Breast epithelium (tissue), 4 donors: Measurements from ENCODE around the gene C1R. TPM values are rescaled to one million over a fixed set of nuclear protein-coding genes. Genes with fewer than 3 reads are reported as not detected.

Experiments used
- DNase-seq, 2 donors: peaks; one replicate each; pipeline ENCODE4 v3.0.0-alpha.2; 2019; ENCODE audit warnings: low spot score in 2 of 2
- H3K27ac ChIP-seq, 2 donors: fragments of 200-600 bp; sonication (generic) in 1 of 2; one replicate each; pipeline ENCODE4 v1.5.1; 2016 to 2019; ENCODE audit warnings: mild to moderate bottlenecking in 1 of 2
- H3K27me3 ChIP-seq, 2 donors: fragments of 200-600 bp; sonication (generic) in 1 of 2; one replicate each; pipeline versions ENCODE4 v1.5.1 to v1.6.0; 2017 to 2019; ENCODE audit warnings: control low read depth in 1 of 2, mild to moderate bottlenecking in 1 of 2
- H3K36me3 ChIP-seq: fragments of 200-600 bp; one replicate; pipeline ENCODE4 v1.5.1; 2019
- H3K4me1 ChIP-seq, 2 donors: fragments of 200-600 bp; sonication (generic); one replicate each; pipeline ENCODE4 v1.5.1; 2016 to 2019; ENCODE audit warnings: control low read depth in 1 of 2
- H3K4me3 ChIP-seq, 3 donors: fragments of 200-600 bp; sonication (generic); 1 replicate in 2 of 3; 2 replicates in 1 of 3; pipeline ENCODE4 v1.5.1; 2016 to 2019; ENCODE audit warnings: mild to moderate bottlenecking in 3 of 3, moderate library complexity in 2 of 3
- H3K9me3 ChIP-seq, 2 donors: fragments of 200-600 bp; sonication (generic) in 1 of 2; one replicate each; pipeline ENCODE4 v1.5.1; 2016 to 2019; ENCODE audit warnings: control low read depth in 1 of 2
- POLR2A ChIP-seq: fragments of 450-650 bp; IDR thresholded peaks from one replicate; pipeline ENCODE4 v1.6.1; 2016; ENCODE audit warnings: antibody characterized with exemption, mild to moderate bottlenecking, moderate library complexity
- POLR2AphosphoS5 ChIP-seq, 3 donors: sonication (generic); formaldehyde crosslinking; IDR thresholded peaks; one replicate each; pipeline ENCODE4 v1.6.1; 2017; ENCODE audit warnings: antibody characterized with exemption in 3 of 3
- intact Hi-C: fragments of 100-400 bp; cut with DNase I; formaldehyde crosslinking; loops from one replicate; pipeline ENCODE4 v1.15.1; 2023; ENCODE audit warnings: low total_unique reads
- total RNA-seq, 3 donors: library from RNA; depleted of rRNA; stranded (reverse); fragments of >200 nt; gene quantifications; one replicate each; pipeline ENCODE4 v1.1.0, GENCODE V29; 2016
- TF ChIP-seq, protein P1 (sequence below), 3 donors: fragments of 450-650 bp; IDR thresholded peaks; one replicate each; pipeline ENCODE4 v1.5.1; 2016 to 2017; ENCODE audit warnings: antibody characterized with exemption in 3 of 3, mild to moderate bottlenecking in 3 of 3, moderate library complexity in 3 of 3

Gene C1R
- total RNA-seq, 3 donors from 2014 or later: 302 to 773 (median 582) TPM

DNA sequence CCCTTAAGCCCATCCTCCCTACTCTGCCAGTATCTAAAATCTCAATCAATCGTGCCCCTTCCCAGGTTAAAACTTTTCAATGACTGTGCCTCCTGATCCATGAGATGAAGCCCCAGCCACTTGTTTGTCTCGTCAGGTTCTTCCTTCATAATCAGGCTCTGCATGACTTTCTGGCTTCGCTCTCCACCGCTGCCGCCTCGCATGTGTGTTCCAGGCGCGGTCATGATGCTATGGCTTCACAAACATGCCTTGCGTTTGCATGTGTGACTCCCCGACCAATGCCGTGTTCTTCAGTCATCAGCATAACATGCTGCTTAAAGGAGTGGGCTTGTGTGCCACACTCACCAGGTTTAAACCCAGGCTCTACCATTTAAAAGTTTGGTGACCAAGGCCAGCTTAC, 21.8 kb upstream of the C1R start:
- intact Hi-C loops: loop anchor here (10.0 kb wide), 1 partner anchor 169 kb away; the partner anchor contains the start of genes C12orf57 and RNU7-1
- no peaks in the 10 kb centered on the region for H3K27me3 ChIP-seq
- H3K4me3 ChIP-seq: no peak overlapping the region
- DNase-seq: no peak
- H3K36me3 ChIP-seq: no peaks in the 10 kb centered on the region
- TF ChIP-seq POLR2AphosphoS5 (IDR thresholded peaks at IDR 0.05) (no peak), POLR2A (no peak)
- TF ChIP-seq, protein P1, sequence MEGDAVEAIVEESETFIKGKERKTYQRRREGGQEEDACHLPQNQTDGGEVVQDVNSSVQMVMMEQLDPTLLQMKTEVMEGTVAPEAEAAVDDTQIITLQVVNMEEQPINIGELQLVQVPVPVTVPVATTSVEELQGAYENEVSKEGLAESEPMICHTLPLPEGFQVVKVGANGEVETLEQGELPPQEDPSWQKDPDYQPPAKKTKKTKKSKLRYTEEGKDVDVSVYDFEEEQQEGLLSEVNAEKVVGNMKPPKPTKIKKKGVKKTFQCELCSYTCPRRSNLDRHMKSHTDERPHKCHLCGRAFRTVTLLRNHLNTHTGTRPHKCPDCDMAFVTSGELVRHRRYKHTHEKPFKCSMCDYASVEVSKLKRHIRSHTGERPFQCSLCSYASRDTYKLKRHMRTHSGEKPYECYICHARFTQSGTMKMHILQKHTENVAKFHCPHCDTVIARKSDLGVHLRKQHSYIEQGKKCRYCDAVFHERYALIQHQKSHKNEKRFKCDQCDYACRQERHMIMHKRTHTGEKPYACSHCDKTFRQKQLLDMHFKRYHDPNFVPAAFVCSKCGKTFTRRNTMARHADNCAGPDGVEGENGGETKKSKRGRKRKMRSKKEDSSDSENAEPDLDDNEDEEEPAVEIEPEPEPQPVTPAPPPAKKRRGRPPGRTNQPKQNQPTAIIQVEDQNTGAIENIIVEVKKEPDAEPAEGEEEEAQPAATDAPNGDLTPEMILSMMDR (IDR thresholded peaks at IDR 0.05): no peak
- H3K27ac ChIP-seq: peak overlapping the region in 1 of 2 donors; percentile 57
- H3K4me1 ChIP-seq: no peaks in the 10 kb centered on the region
- H3K9me3 ChIP-seq: no peaks in the 10 kb centered on the region

DNA sequence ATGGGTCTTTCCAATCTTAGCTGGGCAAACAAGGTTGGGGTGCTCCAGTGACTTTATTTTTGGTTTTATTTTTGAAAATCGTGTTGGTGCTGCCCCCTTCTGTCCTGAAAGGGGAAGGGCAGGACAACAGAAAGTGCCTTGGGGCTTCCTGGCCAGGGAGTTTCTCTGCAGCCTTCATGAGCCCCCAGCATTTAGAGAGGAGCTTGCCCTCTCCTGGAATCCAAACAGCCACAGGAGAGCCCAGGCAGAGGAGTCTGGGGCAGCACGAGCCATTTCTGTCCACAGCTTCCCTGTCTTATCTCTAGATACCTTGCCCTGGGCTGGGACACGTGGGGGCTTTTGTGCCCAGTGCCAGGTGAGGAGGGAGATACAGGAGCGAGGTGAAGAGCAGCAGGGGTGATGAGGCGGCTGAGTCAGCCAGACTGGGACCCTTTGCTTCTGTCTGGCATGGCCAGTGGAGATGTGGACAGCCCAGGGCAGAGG, 21.2 kb upstream of the C1R start:
- Histone ChIP-seq H3K36me3 (no peaks in the 10 kb centered on the region), H3K9me3 (no peaks in the 10 kb centered on the region), H3K27ac (peak overlapping the region in 1 of 2 donors; percentile 57), H3K27me3 (no peaks in the 10 kb centered on the region), H3K4me1 (no peaks in the 10 kb centered on the region), H3K4me3 (no peak overlapping the region)
- no peak for TF ChIP-seq POLR2AphosphoS5 (IDR thresholded peaks at IDR 0.05)
- TF ChIP-seq, protein P1 (IDR thresholded peaks at IDR 0.05): peak; percentile 78 to 91 (median 81)
- TF ChIP-seq POLR2A: no peak
- no peak for DNase-seq
- intact Hi-C loops: loop anchor here (10.0 kb wide), 1 partner anchor 169 kb away; the partner anchor contains the start of genes C12orf57 and RNU7-1

DNA sequence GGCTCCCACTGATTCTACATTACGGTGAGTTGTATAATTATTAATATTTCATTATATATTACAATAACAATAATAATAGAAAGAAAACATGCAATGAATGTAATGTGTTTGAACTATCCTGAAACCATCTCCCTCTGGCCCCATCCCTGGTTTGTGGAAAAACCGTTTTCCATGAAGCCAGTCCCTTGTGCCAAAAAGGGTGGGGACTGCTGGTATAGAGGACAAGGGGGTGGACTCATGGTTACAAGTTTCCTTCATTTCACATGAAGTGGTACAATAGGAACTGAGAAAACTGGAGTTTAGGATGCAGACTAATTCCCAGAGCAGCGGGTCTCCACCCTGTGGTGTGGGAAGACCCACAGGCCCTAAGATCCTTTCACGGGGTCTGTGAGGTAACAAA, 19.8 kb upstream of the C1R start:
- Histone ChIP-seq H3K9me3 (no peaks in the 10 kb centered on the region), H3K4me1 (no peaks in the 10 kb centered on the region), H3K27me3 (no peaks in the 10 kb centered on the region), H3K4me3 (no peak overlapping the region), H3K27ac (peak overlapping the region; percentile 31 to 52), H3K36me3 (no peaks in the 10 kb centered on the region)
- DNase-seq: no peak
- TF ChIP-seq POLR2AphosphoS5 (IDR thresholded peaks at IDR 0.05): no peak
- intact Hi-C loops: loop anchor here (10.0 kb wide), 1 partner anchor 167 kb away; the partner anchor contains the start of genes C12orf57 and RNU7-1

DNA sequence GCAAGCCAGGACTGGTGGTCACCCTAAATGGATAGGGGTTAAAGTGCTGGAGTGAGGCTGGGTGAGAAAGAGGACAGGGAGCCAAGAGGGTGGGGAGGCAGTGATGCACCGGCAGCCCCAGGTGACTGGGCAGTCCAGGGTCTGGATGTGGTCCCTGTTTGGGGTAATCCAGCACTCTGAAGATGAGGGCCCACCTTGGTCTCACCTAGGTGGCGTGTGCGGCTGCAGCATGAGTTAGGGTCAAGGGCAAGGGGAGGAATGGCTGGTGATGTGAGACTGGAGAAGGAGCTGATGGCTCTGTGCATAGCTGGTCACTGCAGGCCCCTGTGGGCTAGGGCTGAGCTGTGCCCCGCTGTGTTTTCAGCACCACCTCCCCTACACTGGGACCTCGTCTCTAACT, 18.4 kb upstream of the C1R start:
- Histone ChIP-seq H3K27me3 (no peaks in the 10 kb centered on the region), H3K4me3 (no peak overlapping the region), H3K36me3 (no peaks in the 10 kb centered on the region), H3K4me1 (no peaks in the 10 kb centered on the region), H3K27ac (peak overlapping the region in 1 of 2 donors; percentile 98), H3K9me3 (no peaks in the 10 kb centered on the region)
- TF ChIP-seq POLR2A (no peak), POLR2AphosphoS5 (IDR thresholded peaks at IDR 0.05) (no peak)
- TF ChIP-seq, protein P1 (IDR thresholded peaks at IDR 0.05): no peak
- intact Hi-C loops: loop anchor here (10.0 kb wide), 1 partner anchor 166 kb away; the partner anchor contains the start of genes C12orf57 and RNU7-1
- no peak for DNase-seq

DNA sequence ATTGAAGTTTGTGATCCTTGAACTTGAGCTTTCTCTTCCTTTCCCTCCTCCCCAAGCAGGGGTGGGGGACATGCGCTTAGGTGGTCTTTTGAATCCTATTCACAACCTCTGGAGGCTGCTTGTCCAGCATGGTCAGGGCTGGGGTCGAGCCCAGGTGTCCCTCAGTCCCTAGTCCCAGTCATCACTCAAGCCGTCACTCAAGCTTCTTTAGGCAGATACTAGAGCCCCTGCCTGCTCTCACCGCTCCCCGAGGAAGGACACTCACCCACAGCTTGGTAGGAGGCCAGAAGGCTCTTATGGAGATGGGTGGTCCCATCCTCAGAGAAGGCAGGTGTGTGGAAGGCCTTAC, 17.3 kb upstream of the C1R start:
- H3K9me3 ChIP-seq: no peaks in the 10 kb centered on the region
- DNase-seq: no peak
- TF ChIP-seq, protein P1 (IDR thresholded peaks at IDR 0.05): no peak
- TF ChIP-seq POLR2A (no peak), POLR2AphosphoS5 (IDR thresholded peaks at IDR 0.05) (no peak)
- H3K4me3 ChIP-seq: peak overlapping the region; percentile 64 to 88 (median 65)
- intact Hi-C loops: no loop called here
- no peaks in the 10 kb centered on the region for H3K27me3 ChIP-seq
- H3K27ac ChIP-seq: peak overlapping the region; percentile 95 to 98
- no peaks in the 10 kb centered on the region for H3K36me3 ChIP-seq
- no peaks in the 10 kb centered on the region for H3K4me1 ChIP-seq
